ENCODE results near the gene SNCB. TPM values are rescaled to one million over a fixed set of nuclear protein-coding genes. Genes with fewer than 3 reads are reported as not detected.
"Not testable (repeated sequence)": the region's sequence is repeated elsewhere in the genome, so short reads cannot be mapped to it uniquely, and the experiment has no call there.

The SNCB gene
- total RNA-seq, 1 experiment from 2014 or later = not detected

DNA sequence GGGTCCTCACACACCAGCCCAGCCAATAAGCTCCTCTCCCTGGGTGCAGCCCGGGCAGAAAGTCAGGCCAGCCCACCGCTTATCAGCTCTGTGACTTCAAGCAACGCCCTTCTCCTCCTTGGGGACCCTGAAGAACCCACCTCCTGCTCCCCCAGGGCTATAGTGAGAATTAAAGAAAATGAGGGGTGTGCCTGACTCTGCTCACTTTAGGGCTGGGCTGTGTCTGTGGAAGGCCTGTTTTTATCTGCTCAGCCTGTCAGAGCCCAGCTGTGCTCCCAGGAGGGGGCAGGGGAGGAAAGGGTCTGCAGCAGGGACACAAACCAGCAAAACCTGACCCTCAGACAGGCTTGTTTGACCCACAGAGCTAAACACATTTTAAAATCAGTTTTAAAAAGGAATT is 24.3 kb downstream of the SNCB start:
- H3K4me3 Mint-ChIP-seq (ENCODE audit: low read depth, unreplicated experiment) = no peak overlapping the region

GRCh38 chr5:176603091-176603490 is 27.2 kb downstream of the SNCB start:
- Mint-ChIP-seq H3K27ac (ENCODE audit: unreplicated experiment) (no peak overlapping the region), H3K4me3 (ENCODE audit: low read depth, unreplicated experiment) (no peak overlapping the region), H3K4me1 (ENCODE audit: low read depth, unreplicated experiment) (peaks cover 9% of the 10 kb centered on the region), H3K27me3 (ENCODE audit: unreplicated experiment) (no peaks in the 10 kb centered on the region), H3K9me3 (ENCODE audit: low read depth, unreplicated experiment) (no peaks in the 10 kb centered on the region), H3K36me3 (ENCODE audit: insufficient read depth, unreplicated experiment) (no peaks in the 10 kb centered on the region)
- intact Hi-C loops (cut with micrococcal nuclease; ENCODE audit: unreplicated experiment) = no loop called here
- BruUV-seq (replicated peaks) = no TSS peak
- TF ChIP-seq, protein P1, sequence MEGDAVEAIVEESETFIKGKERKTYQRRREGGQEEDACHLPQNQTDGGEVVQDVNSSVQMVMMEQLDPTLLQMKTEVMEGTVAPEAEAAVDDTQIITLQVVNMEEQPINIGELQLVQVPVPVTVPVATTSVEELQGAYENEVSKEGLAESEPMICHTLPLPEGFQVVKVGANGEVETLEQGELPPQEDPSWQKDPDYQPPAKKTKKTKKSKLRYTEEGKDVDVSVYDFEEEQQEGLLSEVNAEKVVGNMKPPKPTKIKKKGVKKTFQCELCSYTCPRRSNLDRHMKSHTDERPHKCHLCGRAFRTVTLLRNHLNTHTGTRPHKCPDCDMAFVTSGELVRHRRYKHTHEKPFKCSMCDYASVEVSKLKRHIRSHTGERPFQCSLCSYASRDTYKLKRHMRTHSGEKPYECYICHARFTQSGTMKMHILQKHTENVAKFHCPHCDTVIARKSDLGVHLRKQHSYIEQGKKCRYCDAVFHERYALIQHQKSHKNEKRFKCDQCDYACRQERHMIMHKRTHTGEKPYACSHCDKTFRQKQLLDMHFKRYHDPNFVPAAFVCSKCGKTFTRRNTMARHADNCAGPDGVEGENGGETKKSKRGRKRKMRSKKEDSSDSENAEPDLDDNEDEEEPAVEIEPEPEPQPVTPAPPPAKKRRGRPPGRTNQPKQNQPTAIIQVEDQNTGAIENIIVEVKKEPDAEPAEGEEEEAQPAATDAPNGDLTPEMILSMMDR (IDR thresholded peaks at IDR 0.05; ENCODE audit: unreplicated experiment) = no peak
- no peak for DNase-seq
- CTCF ChIA-PET = no interaction called here

More for the DNA sequence above, 24.3 kb downstream of the SNCB start:
- intact Hi-C loops (cut with micrococcal nuclease; ENCODE audit: unreplicated experiment) = no loop called here
- Mint-ChIP-seq H3K27ac (ENCODE audit: unreplicated experiment) (no peak overlapping the region), H3K9me3 (ENCODE audit: low read depth, unreplicated experiment) (no peaks in the 10 kb centered on the region), H3K36me3 (ENCODE audit: insufficient read depth, unreplicated experiment) (peaks cover 19% of the 10 kb centered on the region), H3K4me1 (ENCODE audit: low read depth, unreplicated experiment) (peaks cover 15% of the 10 kb centered on the region), H3K27me3 (ENCODE audit: unreplicated experiment) (peaks cover under 1% of the 10 kb centered on the region)
- CTCF ChIA-PET = interaction anchor here (0.7 kb wide), 1 partner anchor 10 kb away, joined by 3 read pairs; no protein-coding TSS in a partner anchor
- BruUV-seq (replicated peaks) = no TSS peak
- TF ChIP-seq, protein P1 (IDR thresholded peaks at IDR 0.05; ENCODE audit: unreplicated experiment) = no peak
- DNase-seq = no peak

GRCh38 chr5:176601901-176602482 is 28.3 kb downstream of the SNCB start:
- H3K27me3 Mint-ChIP-seq (ENCODE audit: unreplicated experiment) = no peaks in the 10 kb centered on the region
- CTCF ChIA-PET = no interaction called here
- H3K9me3 Mint-ChIP-seq (ENCODE audit: low read depth, unreplicated experiment) = no peaks in the 10 kb centered on the region
- H3K36me3 Mint-ChIP-seq (ENCODE audit: insufficient read depth, unreplicated experiment) = no peaks in the 10 kb centered on the region
- H3K27ac Mint-ChIP-seq (ENCODE audit: unreplicated experiment) = no peak overlapping the region
- peaks cover 9% of the 10 kb centered on the region for H3K4me1 Mint-ChIP-seq (ENCODE audit: low read depth, unreplicated experiment)
- TF ChIP-seq, protein P1 (IDR thresholded peaks at IDR 0.05; ENCODE audit: unreplicated experiment) = no peak
- H3K4me3 Mint-ChIP-seq (ENCODE audit: low read depth, unreplicated experiment) = no peak overlapping the region
- intact Hi-C loops (cut with micrococcal nuclease; ENCODE audit: unreplicated experiment) = no loop called here
- BruUV-seq (replicated peaks) = no TSS peak
- no peak for DNase-seq

DNA sequence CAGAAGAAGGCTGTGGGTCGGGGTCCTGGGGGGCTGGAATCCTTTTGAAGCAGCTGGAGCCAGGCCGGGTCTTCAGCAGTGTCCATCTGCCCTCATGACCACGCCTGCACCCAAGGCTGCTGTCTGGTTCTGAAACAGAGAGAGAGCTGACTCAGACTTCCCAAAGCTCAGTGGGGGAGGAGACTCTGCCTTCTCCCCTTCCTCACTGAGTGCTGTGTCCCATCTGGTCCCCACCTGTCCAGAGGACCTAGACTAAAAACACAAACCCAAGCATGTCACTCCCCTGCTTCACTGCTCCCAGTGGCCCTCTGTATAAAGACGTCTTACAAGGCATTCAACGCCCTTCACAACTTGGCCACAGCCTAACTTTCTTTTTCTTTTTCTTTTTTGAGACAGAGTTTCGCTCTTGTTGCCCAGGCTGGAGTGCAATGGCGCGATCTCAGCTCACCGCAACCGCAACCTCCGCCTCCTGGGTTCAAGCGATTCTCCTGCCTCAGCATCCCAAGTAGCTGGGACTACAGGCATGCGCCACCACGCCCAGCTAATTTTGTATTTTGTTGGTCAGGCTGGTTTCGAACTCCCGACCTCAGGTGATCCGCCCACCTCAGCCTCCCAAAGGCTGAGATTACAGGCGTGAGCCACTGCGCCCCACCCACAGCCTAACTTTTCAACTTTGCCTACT is 30.4 kb downstream of the SNCB start:
- intact Hi-C loops (cut with micrococcal nuclease; ENCODE audit: unreplicated experiment); CTCF ChIA-PET; H3K27me3 Mint-ChIP-seq (ENCODE audit: unreplicated experiment); H3K4me3 Mint-ChIP-seq (ENCODE audit: low read depth, unreplicated experiment); H3K4me1 Mint-ChIP-seq (ENCODE audit: low read depth, unreplicated experiment); H3K9me3 Mint-ChIP-seq (ENCODE audit: low read depth, unreplicated experiment); H3K27ac Mint-ChIP-seq (ENCODE audit: unreplicated experiment); BruUV-seq (replicated peaks); DNase-seq; H3K36me3 Mint-ChIP-seq (ENCODE audit: insufficient read depth, unreplicated experiment): not testable (repeated sequence)

Measured in Calu3 (cell line).